Keratinocyte (primary cell): ENCODE results near the gene MAB21L4. TPM values are rescaled to one million over a fixed set of nuclear protein-coding genes. Genes with fewer than 3 reads are reported as not detected.

Source experiments
- DNase-seq: peaks from one replicate; pipeline ENCODE4 v3.0.0-alpha.2; 2011; ENCODE audit warnings: low read depth, missing footprints, low spot score
- FAIRE-seq: peaks from 2 replicates; lab custom pipeline; 2011; peaks lifted over from hg19 to GRCh38; lab: Jason Lieb, UNC
- H2AFZ ChIP-seq: 2 replicates; pipeline ENCODE4 v1.6.0; 2012; ENCODE audit warnings: low read length, control low read depth, inconsistent platforms; ENCODE audit not compliant: control insufficient read depth
- H3K27ac ChIP-seq: 2 replicates; pipeline ENCODE4 v1.5.1; 2011; ENCODE audit warnings: low read length; ENCODE audit not compliant: control insufficient read depth, insufficient read depth
- H3K27me3 ChIP-seq: 3 replicates; pipeline ENCODE4 v1.6.0; 2011; ENCODE audit warnings: low read length; ENCODE audit not compliant: control insufficient read depth, insufficient read depth; ENCODE audit errors: extremely low read depth
- H3K36me3 ChIP-seq, 2 experiments: 2 replicates in 1 of 2; 3 replicates in 1 of 2; pipeline ENCODE4 v1.5.1; 2011; ENCODE audit warnings: low read length in 2 of 2, mild to moderate bottlenecking in 1 of 2; ENCODE audit not compliant: control insufficient read depth in 2 of 2, insufficient read depth in 2 of 2; ENCODE audit errors: extremely low read depth in 1 of 2
- H3K4me1 ChIP-seq: 3 replicates; pipeline ENCODE4 v1.5.1; 2011; ENCODE audit warnings: low read length; ENCODE audit not compliant: control insufficient read depth, insufficient read depth; ENCODE audit errors: extremely low read depth
- H3K4me2 ChIP-seq: 3 replicates; pipeline ENCODE4 v1.6.0; 2011; ENCODE audit warnings: low read depth, low read length; ENCODE audit not compliant: control insufficient read depth, insufficient read depth; ENCODE audit errors: extremely low read depth
- H3K4me3 ChIP-seq, 3 experiments: fragments of 200-600 bp in 1 of 3; sonication (generic) in 1 of 3; 2 replicates in 2 of 3; 3 replicates in 1 of 3; pipeline ENCODE4 v1.5.1; 2011 to 2016; ENCODE audit warnings: low read length in 3 of 3, mild to moderate bottlenecking in 3 of 3, control low read depth in 2 of 3, inconsistent platforms in 1 of 3, low read depth in 1 of 3, mixed read lengths in 1 of 3, mixed run types in 1 of 3, moderate library complexity in 1 of 3; ENCODE audit not compliant: control insufficient read depth in 2 of 3, insufficient read depth in 2 of 3; ENCODE audit errors: extremely low read depth in 1 of 3
- H3K79me2 ChIP-seq: 2 replicates; pipeline ENCODE4 v1.6.0; 2012; ENCODE audit warnings: low read length; ENCODE audit not compliant: control insufficient read depth, insufficient read depth
- H3K9ac ChIP-seq: 3 replicates; pipeline ENCODE4 v1.6.0; 2011; ENCODE audit warnings: low read length; ENCODE audit not compliant: control insufficient read depth, insufficient read depth; ENCODE audit errors: extremely low read depth
- H3K9me1 ChIP-seq: 3 replicates; pipeline ENCODE4 v1.6.0; 2011; ENCODE audit warnings: low read length; ENCODE audit not compliant: control insufficient read depth, insufficient read depth; ENCODE audit errors: extremely low read depth
- H3K9me3 ChIP-seq: 2 replicates; pipeline ENCODE4 v1.5.1; 2012; ENCODE audit warnings: low read depth, low read length; ENCODE audit not compliant: control insufficient read depth
- H4K20me1 ChIP-seq: 3 replicates; pipeline ENCODE4 v1.6.0; 2011; ENCODE audit warnings: low read length; ENCODE audit not compliant: control insufficient read depth, insufficient read depth; ENCODE audit errors: extremely low read depth
- CTCF ChIP-seq, 3 experiments: IDR thresholded peaks in 1 of 3; conservative IDR thresholded peaks in 1 of 3; optimal IDR thresholded peaks in 1 of 3; 2 replicates in 2 of 3; 3 replicates in 1 of 3; pipeline versions ENCODE3 to v1.5.1; 2011; ENCODE audit warnings: low read length in 3 of 3, mild to moderate bottlenecking in 3 of 3, moderate library complexity in 2 of 3, control low read depth in 1 of 3, inconsistent platforms in 1 of 3; ENCODE audit not compliant: insufficient read depth in 2 of 3; ENCODE audit errors: extremely low read depth in 1 of 3
- EZH2 ChIP-seq: IDR thresholded peaks from one replicate; pipeline ENCODE4 v1.6.1; 2012; ENCODE audit warnings: inconsistent platforms, mild to moderate bottlenecking, low read length, moderate library complexity
- dilution Hi-C: fragments of 300-500 bp; cut with MboI; formaldehyde crosslinking; loops from one replicate; pipeline ENCODE4 v1.7.0; 2020; ENCODE audit warnings: low sequenced_read_pairs; ENCODE audit not compliant: extremely low pct_ligation_motif_present
- polyA plus RNA-seq, 5 experiments: library from polyadenylated mRNA; depleted of rRNA in 3 of 5; stranded (reverse) in 3 of 5; stranded (forward) in 1 of 5; unstranded in 1 of 5; fragments of >200 nt; gene quantifications; 1 replicate in 1 of 5; 2 replicates in 3 of 5; 3 replicates in 1 of 5; pipeline versions ENCODE4 v1.2.1 to v1.2.3, GENCODE V29; 2011 to 2012; ENCODE audit warnings: missing spikeins in 2 of 5, low read depth in 1 of 5, low replicate concordance in 1 of 5

Gene MAB21L4
- polyA plus RNA-seq, 1 donor (not counting 4 experiments of a cell fraction or from before 2014, with no cell fraction given) = 0.37 TPM

DNA sequence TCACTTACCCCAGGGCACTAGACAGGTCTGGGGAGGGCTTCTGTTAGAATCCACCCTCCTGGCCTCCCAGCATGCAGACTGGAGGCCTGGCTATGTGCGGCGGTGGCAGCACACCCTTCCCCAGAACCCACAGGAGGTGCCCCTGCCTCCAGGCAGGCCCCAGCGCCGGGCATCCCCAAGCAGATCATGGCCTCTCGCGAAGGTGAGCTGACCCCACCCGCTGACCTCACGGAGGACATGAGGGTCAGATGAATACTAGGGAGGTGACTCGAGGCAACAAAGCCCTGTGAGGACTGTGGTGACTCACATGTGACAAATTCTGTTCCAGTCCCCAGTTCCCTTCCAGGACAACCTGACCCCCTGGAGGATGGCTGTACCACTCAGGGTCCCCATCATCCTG lies 1.9 kb downstream of the MAB21L4 start:
- no peak for TF ChIP-seq CTCF (optimal IDR thresholded peaks at IDR 0.05 in 1 of 3, IDR thresholded peaks at IDR 0.05 in 1 of 3, conservative IDR thresholded peaks at IDR 0.05 in 1 of 3; ENCODE audit: extremely low read depth in 1 of 3, insufficient read depth in 2 of 3, low read length in 3 of 3)
- no peak for TF ChIP-seq EZH2
- peak overlapping the region; percentile 60 for H3K4me2 ChIP-seq
- H3K36me3 ChIP-seq = no peaks in the 10 kb centered on the region
- peaks cover 25% of the 10 kb centered on the region for H3K4me1 ChIP-seq
- no peak for FAIRE-seq
- no peak overlapping the region for H2AFZ ChIP-seq
- no peaks in the 10 kb centered on the region for H3K9me1 ChIP-seq
- no peak for DNase-seq
- no peak overlapping the region for H3K9ac ChIP-seq
- no peaks in the 10 kb centered on the region for H3K9me3 ChIP-seq
- no peak overlapping the region for H3K4me3 ChIP-seq
- dilution Hi-C loops = loop anchor here (5.0 kb wide), 1 partner anchor 47 kb away; no protein-coding TSS in a partner anchor
- H3K27ac ChIP-seq = no peak overlapping the region
- H3K27me3 ChIP-seq = peaks cover 19% of the 10 kb centered on the region
- H4K20me1 ChIP-seq = no peaks in the 10 kb centered on the region
- H3K79me2 ChIP-seq = no peaks in the 10 kb centered on the region

- Histone ChIP-seq H2AFZ (peak overlapping the region; percentile 46), H3K4me2 (peak overlapping the region; percentile 60), H3K79me2 (no peaks in the 10 kb centered on the region), H3K27me3 (peaks cover 19% of the 10 kb centered on the region), H3K9ac (no peak overlapping the region), H3K9me3 (no peaks in the 10 kb centered on the region), H4K20me1 (no peaks in the 10 kb centered on the region), H3K4me3 (no peak overlapping the region), H3K27ac (no peak overlapping the region), H3K9me1 (no peaks in the 10 kb centered on the region), H3K4me1 (peaks cover 20% of the 10 kb centered on the region), H3K36me3 (no peaks in the 10 kb centered on the region)
- FAIRE-seq (no peak), DNase-seq (no peak)
- dilution Hi-C loops = loop anchor here (5.0 kb wide), 1 partner anchor 46 kb away; no protein-coding TSS in a partner anchor
- TF ChIP-seq CTCF (optimal IDR thresholded peaks at IDR 0.05 in 1 of 3, IDR thresholded peaks at IDR 0.05 in 1 of 3, conservative IDR thresholded peaks at IDR 0.05 in 1 of 3; ENCODE audit: extremely low read depth in 1 of 3, insufficient read depth in 2 of 3, low read length in 3 of 3) = peak; percentile 23 to 35 (median 29)
- no peak for TF ChIP-seq EZH2
Observed at GRCh38 chr2:240893363-240893844, 2.6 kb downstream of the MAB21L4 start.
